HG03354 (cell line): ENCODE data around the gene ADPRM.

Experiments
- ATAC-seq: cut with Tn5 transposase; IDR thresholded peaks from one replicate; pipeline ENCODE4 v1.9.1; 2021; ENCODE audit warnings: mild to moderate bottlenecking; ENCODE audit not compliant: unreplicated experiment, poor library complexity, severe bottlenecking

The ADPRM gene

GRCh38 chr17:10758062-10758461 lies 60.7 kb downstream of the ADPRM start:
- ATAC-seq = no peak
